Fibroblast of gingiva (primary cell): ENCODE results near the gene BANF2.

Experiments used
- DNase-seq: peaks from one replicate; pipeline ENCODE4 v3.0.0-alpha.2; 2011; ENCODE audit warnings: low read depth

The BANF2 gene

GRCh38 chr20:17710379-17711266 lies 10.9 kb downstream of the BANF2 start:
- DNase-seq: no peak

GRCh38 chr20:17711267-17711627 lies 11.5 kb downstream of the BANF2 start:
- no peak for DNase-seq

GRCh38 chr20:17712201-17712600 lies 12.4 kb downstream of the BANF2 start:
- DNase-seq: no peak

- no peak for DNase-seq
Measured at GRCh38 chr20:17712708-17713107, 12.9 kb downstream of the BANF2 start.

- no peak for DNase-seq
Measured at GRCh38 chr20:17714597-17714996, 14.8 kb downstream of the BANF2 start.

GRCh38 chr20:17715075-17715474 lies 15.3 kb downstream of the BANF2 start:
- DNase-seq: no peak

GRCh38 chr20:17716331-17716730 lies 16.6 kb downstream of the BANF2 start:
- DNase-seq: no peak

- no peak for DNase-seq
Measured at GRCh38 chr20:17720755-17721154, 21.0 kb downstream of the BANF2 start.

GRCh38 chr20:17721802-17722486 lies 22.2 kb downstream of the BANF2 start:
- DNase-seq: no peak

- no peak for DNase-seq
Measured at GRCh38 chr20:17722493-17723300, 22.9 kb downstream of the BANF2 start.

- no peak for DNase-seq
Measured at GRCh38 chr20:17723301-17723691, 23.5 kb downstream of the BANF2 start.

- no peak for DNase-seq
Measured at GRCh38 chr20:17725094-17725835, 25.5 kb downstream of the BANF2 start.

GRCh38 chr20:17726902-17727301 lies 27.1 kb downstream of the BANF2 start:
- no peak for DNase-seq

- DNase-seq: no peak
Measured at GRCh38 chr20:17727351-17727750, 27.6 kb downstream of the BANF2 start.

GRCh38 chr20:17728074-17728473 lies 28.3 kb downstream of the BANF2 start:
- DNase-seq: no peak

GRCh38 chr20:17730071-17730470 lies 30.3 kb downstream of the BANF2 start:
- DNase-seq: no peak

- no peak for DNase-seq
Measured at GRCh38 chr20:17731233-17731632, 31.5 kb downstream of the BANF2 start.

- no peak for DNase-seq
Measured at GRCh38 chr20:17732907-17733521, 33.2 kb downstream of the BANF2 start.

- no peak for DNase-seq
Measured at GRCh38 chr20:17733767-17734304, 34.1 kb downstream of the BANF2 start.

GRCh38 chr20:17734374-17734773 lies 34.6 kb downstream of the BANF2 start:
- no peak for DNase-seq

GRCh38 chr20:17735206-17735804 lies 35.5 kb downstream of the BANF2 start:
- no peak for DNase-seq
